Stomach smooth muscle (tissue), 2 donors: Measurements from ENCODE around the gene PPP1R27.
A peak's percentile ranks its signal among the peaks of the same experiment; 100 is the strongest.

Experiments
- H3K27ac ChIP-seq: one replicate; pipeline ENCODE4 v1.7.0; 2013; ENCODE audit warnings: mild to moderate bottlenecking, low read length, inconsistent platforms
- H3K27me3 ChIP-seq, 2 donors: one replicate each; pipeline ENCODE4 v1.7.0; 2013; ENCODE audit warnings: low read length in 2 of 2; ENCODE audit not compliant: insufficient read depth in 2 of 2, control insufficient read depth in 1 of 2
- H3K36me3 ChIP-seq, 2 donors: one replicate each; pipeline ENCODE4 v1.7.0; 2013; ENCODE audit warnings: low read length in 2 of 2; ENCODE audit not compliant: control insufficient read depth in 2 of 2, insufficient read depth in 2 of 2
- H3K4me1 ChIP-seq: one replicate; pipeline ENCODE4 v1.7.0; 2013; ENCODE audit warnings: low read length; ENCODE audit not compliant: control insufficient read depth, insufficient read depth
- H3K4me3 ChIP-seq, 2 donors: one replicate each; pipeline ENCODE4 v1.7.0; 2013; ENCODE audit warnings: low read length in 2 of 2
- H3K9ac ChIP-seq, 2 donors: one replicate each; pipeline ENCODE4 v1.7.0; 2013; ENCODE audit warnings: low read length in 2 of 2, mild to moderate bottlenecking in 1 of 2
- H3K9me3 ChIP-seq, 2 donors: one replicate each; pipeline ENCODE4 v1.7.0; 2013; ENCODE audit warnings: low read length in 2 of 2; ENCODE audit not compliant: control insufficient read depth in 2 of 2
- donor health status: healthy.
- donor health status: Pancreatic carcinoma.

The PPP1R27 gene

GRCh38 chr17:81868674-81869220 is 33.9 kb upstream of the PPP1R27 start:
- H3K27me3 ChIP-seq, result no peaks in the 10 kb centered on the region
- H3K27ac ChIP-seq, result peak overlapping the region; percentile 81
- H3K4me3 ChIP-seq, result no peak overlapping the region
- H3K4me1 ChIP-seq, result peaks cover 55% of the 10 kb centered on the region
- H3K36me3 ChIP-seq, result peaks cover 7 to 12% of the 10 kb centered on the region in 2 donors
- H3K9me3 ChIP-seq, result no peaks in the 10 kb centered on the region
- peak overlapping the region in 1 of 2 donors; percentile 22 for H3K9ac ChIP-seq

GRCh38 chr17:81867991-81868673 is 33.3 kb upstream of the PPP1R27 start:
- Histone ChIP-seq H3K27me3 (no peaks in the 10 kb centered on the region), H3K4me1 (peaks cover 57% of the 10 kb centered on the region), H3K36me3 (peaks cover 10 to 17% of the 10 kb centered on the region in 2 donors), H3K27ac (peak overlapping the region; percentile 81), H3K9me3 (no peaks in the 10 kb centered on the region), H3K9ac (no peak overlapping the region), H3K4me3 (no peak overlapping the region)

- H3K27me3 ChIP-seq, result no peaks in the 10 kb centered on the region
- peaks cover 11 to 17% of the 10 kb centered on the region in 2 donors for H3K36me3 ChIP-seq
- H3K27ac ChIP-seq, result peak overlapping the region; percentile 81
- H3K4me3 ChIP-seq, result no peak overlapping the region
- no peaks in the 10 kb centered on the region for H3K9me3 ChIP-seq
- H3K4me1 ChIP-seq, result peaks cover 56% of the 10 kb centered on the region
- no peak overlapping the region for H3K9ac ChIP-seq
Observed at GRCh38 chr17:81867170-81867990, 32.5 kb upstream of the PPP1R27 start.

GRCh38 chr17:81866440-81867169 is 31.8 kb upstream of the PPP1R27 start:
- no peak overlapping the region for H3K9ac ChIP-seq
- H3K4me3 ChIP-seq, result no peak overlapping the region
- H3K27me3 ChIP-seq, result no peaks in the 10 kb centered on the region
- peak overlapping the region; percentile 81 for H3K27ac ChIP-seq
- peaks cover 56% of the 10 kb centered on the region for H3K4me1 ChIP-seq
- H3K36me3 ChIP-seq, result peaks cover 11 to 17% of the 10 kb centered on the region in 2 donors
- no peaks in the 10 kb centered on the region for H3K9me3 ChIP-seq

- Histone ChIP-seq H3K4me1 (peaks cover 55% of the 10 kb centered on the region), H3K36me3 (peaks cover 11 to 17% of the 10 kb centered on the region in 2 donors), H3K27me3 (no peaks in the 10 kb centered on the region), H3K9ac (no peak overlapping the region), H3K27ac (peak overlapping the region; percentile 81), H3K4me3 (no peak overlapping the region), H3K9me3 (no peaks in the 10 kb centered on the region)
Observed at GRCh38 chr17:81865733-81866439, 31.0 kb upstream of the PPP1R27 start.

- Histone ChIP-seq H3K27ac (no peak overlapping the region), H3K4me3 (no peak overlapping the region), H3K4me1 (peaks cover 52% of the 10 kb centered on the region), H3K9me3 (no peaks in the 10 kb centered on the region), H3K27me3 (no peaks in the 10 kb centered on the region), H3K9ac (no peak overlapping the region), H3K36me3 (peaks cover 11 to 17% of the 10 kb centered on the region in 2 donors)
Observed at GRCh38 chr17:81865358-81865732, 30.5 kb upstream of the PPP1R27 start.

GRCh38 chr17:81863833-81864768 is 29.3 kb upstream of the PPP1R27 start:
- no peaks in the 10 kb centered on the region for H3K27me3 ChIP-seq
- no peak overlapping the region for H3K4me3 ChIP-seq
- H3K4me1 ChIP-seq, result peaks cover 47% of the 10 kb centered on the region
- H3K9me3 ChIP-seq, result no peaks in the 10 kb centered on the region
- no peak overlapping the region for H3K27ac ChIP-seq
- no peak overlapping the region for H3K9ac ChIP-seq
- peaks cover 11 to 17% of the 10 kb centered on the region in 2 donors for H3K36me3 ChIP-seq

GRCh38 chr17:81863123-81863675 is 28.3 kb upstream of the PPP1R27 start:
- Histone ChIP-seq H3K36me3 (peaks cover 17 to 18% of the 10 kb centered on the region in 2 donors), H3K27ac (no peak overlapping the region), H3K27me3 (no peaks in the 10 kb centered on the region), H3K9ac (no peak overlapping the region), H3K4me3 (no peak overlapping the region), H3K4me1 (peaks cover 50% of the 10 kb centered on the region), H3K9me3 (no peaks in the 10 kb centered on the region)

- Histone ChIP-seq H3K9ac (peak overlapping the region; percentile 77 to 88), H3K36me3 (peaks cover 14 to 25% of the 10 kb centered on the region in 2 donors), H3K4me1 (peaks cover 36% of the 10 kb centered on the region)
Observed at GRCh38 chr17:81860756-81861568, 26.1 kb upstream of the PPP1R27 start.

More at GRCh38 chr17:81860756-81861568, 26.1 kb upstream of the PPP1R27 start:
- H3K9me3 ChIP-seq, result no peaks in the 10 kb centered on the region
- peak overlapping the region; percentile 82 for H3K27ac ChIP-seq
- H3K4me3 ChIP-seq, result peak overlapping the region; percentile 63 to 83
- no peaks in the 10 kb centered on the region for H3K27me3 ChIP-seq
